ENCODE results near the gene MLH1.

GRCh38 chr3:37067577-37067976 is 74.3 kb downstream of the MLH1 start:
- TF ChIP-seq CTCF (conservative IDR thresholded peaks at IDR 0.05 in 1 of 2, IDR thresholded peaks at IDR 0.05 in 1 of 2; ENCODE audit: low read depth in 1 of 2, low read length in 2 of 2) (no peak), EZH2 (IDR thresholded peaks at IDR 0.05; ENCODE audit: low read length, missing control alignments) (no peak)

Data from fibroblast of lung (primary cell).